Posterior vena cava (tissue), 2 donors: ENCODE data around the gene PSKH1. TPM values are rescaled to one million over a fixed set of nuclear protein-coding genes. Genes with fewer than 3 reads are reported as not detected.
A peak's percentile ranks its signal among the peaks of the same experiment; 100 is the strongest.

ENCODE experiments used
- DNase-seq: peaks from one replicate; pipeline ENCODE4 v3.0.0-alpha.2; 2020; ENCODE audit warnings: low spot score
- intact Hi-C, 2 donors: fragments of 100-400 bp; cut with DNase I; formaldehyde crosslinking; loops; one replicate each; pipeline versions ENCODE4 v1.14.1 to v1.14.2; 2022 to 2023
- long read RNA-seq, 2 donors: library from polyadenylated mRNA; unstranded; transcript quantifications; one replicate each; pipeline ENCODE4 v2.0.0, GENCODE V29; 2020 to 2021
- total RNA-seq, 2 donors: library from RNA; stranded (reverse); fragmentation: NEBNext Ultra II Directional; extraction: Animal tissue kit (Norgen Biotek cat#: 25700); gene quantifications; one replicate each; pipeline ENCODE4 v1.2.1, GENCODE V29; 2021
- donor health status: DM: yes; HTN: yes; CAD: no.
- donor health status: DM: yes; HTN: yes; CAD: no.

Gene PSKH1
- 10 to 100 TPM; 25.7 to 27.0 TPM for total RNA-seq
- long read RNA-seq, donor 1, partial matches to known transcripts, result 2 of 10 reads
- long read RNA-seq, donor 1, other reads (novel, unspliced or antisense), result 4 of 10 reads
- long read RNA-seq, donor 2, transcript PSKH1-202 (2 exons, 1,509 nt), result major isoform, 11 of 14 reads
- long read RNA-seq, donor 2, partial matches to known transcripts, result 0 of 14 reads
- long read RNA-seq, donor 2, other reads (novel, unspliced or antisense), result 2 of 14 reads

GRCh38 chr16:67892899-67893742 is at the start of gene PSKH1:
Gene PSKH1, plus strand, starts transcription at chr16:67893254. Its CDS starts 15,496 bp downstream, at chr16:67908750.
- peak; percentile 99 for DNase-seq
- intact Hi-C loops, result no loop called here

- intact Hi-C loops, result no loop called here
- no peak for DNase-seq
Measured at GRCh38 chr16:67843343-67843765, 49.7 kb upstream of the PSKH1 start.

GRCh38 chr16:67844497-67844896 is 48.6 kb upstream of the PSKH1 start:
- DNase-seq, result no peak
- intact Hi-C loops, result no loop called here

GRCh38 chr16:67845291-67846062 is 47.6 kb upstream of the PSKH1 start:
- DNase-seq, result no peak
- intact Hi-C loops, result no loop called here

- intact Hi-C loops, result no loop called here
- no peak for DNase-seq
Measured at GRCh38 chr16:67846063-67846319, 47.1 kb upstream of the PSKH1 start.

- DNase-seq, result peak; percentile 99
- intact Hi-C loops, result no loop called here
Measured at GRCh38 chr16:67846320-67847063, 46.6 kb upstream of the PSKH1 start, which contains the start of gene NUTF2. Gene NUTF2, plus strand, starts transcription at chr16:67846933. Its CDS starts 18,198 bp downstream, at chr16:67865131.

- intact Hi-C loops, result no loop called here
- peak; percentile 90 for DNase-seq
Measured at GRCh38 chr16:67847064-67847861, 45.8 kb upstream of the PSKH1 start, which contains the start of gene CENPT. Gene CENPT, minus strand, starts transcription at chr16:67847693. Its CDS starts 13,834 bp downstream, at chr16:67833859.

- no peak for DNase-seq
- intact Hi-C loops, result no loop called here
Measured at GRCh38 chr16:67848118-67848517, 44.9 kb upstream of the PSKH1 start.

- DNase-seq, result no peak
- intact Hi-C loops, result no loop called here
Measured at GRCh38 chr16:67853670-67854069, 39.4 kb upstream of the PSKH1 start.

- intact Hi-C loops, result no loop called here
- no peak for DNase-seq
Measured at GRCh38 chr16:67855789-67856188, 37.3 kb upstream of the PSKH1 start.

- intact Hi-C loops, result no loop called here
- no peak for DNase-seq
Measured at GRCh38 chr16:67856927-67857546, 36.0 kb upstream of the PSKH1 start.

GRCh38 chr16:67857547-67858233 is 35.4 kb upstream of the PSKH1 start:
- DNase-seq, result peak; percentile 95

GRCh38 chr16:67858500-67858899 is 34.6 kb upstream of the PSKH1 start:
- no peak for DNase-seq
- intact Hi-C loops, result no loop called here

More at GRCh38 chr16:67857547-67858233, 35.4 kb upstream of the PSKH1 start:
- intact Hi-C loops, result no loop called here

GRCh38 chr16:67860589-67861398 is 32.3 kb upstream of the PSKH1 start:
- intact Hi-C loops, result no loop called here
- DNase-seq, result no peak

GRCh38 chr16:67861877-67862276 is 31.2 kb upstream of the PSKH1 start:
- intact Hi-C loops, result no loop called here

GRCh38 chr16:67862623-67863583 is 30.2 kb upstream of the PSKH1 start:
- intact Hi-C loops, result no loop called here
- peak; percentile 94 for DNase-seq

More at GRCh38 chr16:67861877-67862276, 31.2 kb upstream of the PSKH1 start:
- no peak for DNase-seq
